Endothelial cell of umbilical vein (primary cell): ENCODE measurements around the gene CTSE. TPM values are rescaled to one million over a fixed set of nuclear protein-coding genes. Genes with fewer than 3 reads are reported as not detected.

ENCODE experiments used
- BruUV-seq: library from RNA; stranded (reverse); fragments of 400-500 nt; replicated peaks from 2 replicates; lab custom pipeline; 2021; lab: Mats Ljungman, UMichigan
- CTCF ChIA-PET: fragments of 300-600, 350-600 bp; sonication (Branson Sonifier 250); formaldehyde crosslinking; loops from one replicate; lab custom pipeline; 2021; ENCODE audit warnings: antibody characterized with exemption, inconsistent platforms; lab: Charles Lee
- POLR2A ChIA-PET: fragments of 300-600, 350-600 bp; sonication (Branson Sonifier 250); formaldehyde crosslinking; loops from one replicate; lab custom pipeline; 2021; ENCODE audit warnings: antibody characterized with exemption, inconsistent platforms; lab: Charles Lee
- DNase-seq: peaks from one replicate; pipeline ENCODE4 v3.0.0-alpha.2; 2011; ENCODE audit warnings: low read depth, low spot score
- FAIRE-seq: peaks from 2 replicates; lab custom pipeline; 2011; peaks lifted over from hg19 to GRCh38; lab: Jason Lieb, UNC
- H2AFZ ChIP-seq: 2 replicates; pipeline ENCODE4 v1.6.0; 2012; ENCODE audit warnings: low read depth, low read length, control low read depth, inconsistent platforms
- H3K27ac ChIP-seq: 2 replicates; pipeline ENCODE4 v1.5.1; 2011; ENCODE audit warnings: low read depth, mild to moderate bottlenecking, control low read depth, low read length, moderate library complexity; ENCODE audit not compliant: insufficient read depth
- H3K27me3 ChIP-seq, 2 experiments: 2 replicates each; pipeline versions ENCODE4 v1.6.0 to v1.6.1; 2011; ENCODE audit warnings: low read length in 2 of 2, mixed read lengths in 1 of 2; ENCODE audit not compliant: control insufficient read depth in 2 of 2, insufficient read depth in 2 of 2
- H3K36me3 ChIP-seq, 2 experiments: 2 replicates in 1 of 2; 3 replicates in 1 of 2; pipeline ENCODE4 v1.5.1; 2011; ENCODE audit warnings: low read length in 2 of 2, mild to moderate bottlenecking in 1 of 2, moderate library complexity in 1 of 2; ENCODE audit not compliant: control insufficient read depth in 2 of 2, insufficient read depth in 2 of 2; ENCODE audit errors: extremely low read depth in 1 of 2
- H3K4me1 ChIP-seq: 3 replicates; pipeline ENCODE4 v1.5.1; 2011; ENCODE audit warnings: mild to moderate bottlenecking, low read length; ENCODE audit not compliant: control insufficient read depth, insufficient read depth; ENCODE audit errors: extremely low read depth
- H3K4me2 ChIP-seq: 2 replicates; pipeline ENCODE4 v1.6.1; 2011; ENCODE audit warnings: low read length, control low read depth, mixed read lengths; ENCODE audit not compliant: insufficient read depth
- H3K4me3 ChIP-seq, 3 experiments: fragments of 200-600 bp in 1 of 3; sonication (generic), shearing (Covaris generic) in 1 of 3; replicated peaks in 1 of 3; 2 replicates each; pipeline ENCODE4 v1.5.1; 2011 to 2016; ENCODE audit warnings: control low read depth in 3 of 3, low read length in 3 of 3, mild to moderate bottlenecking in 2 of 3, inconsistent platforms in 1 of 3, low read depth in 1 of 3, moderate library complexity in 1 of 3; ENCODE audit not compliant: insufficient read depth in 1 of 3
- H3K79me2 ChIP-seq: 2 replicates; pipeline ENCODE4 v1.6.0; 2012; ENCODE audit warnings: low read length, inconsistent platforms; ENCODE audit not compliant: control insufficient read depth, insufficient read depth
- H3K9ac ChIP-seq: replicated peaks from 2 replicates; pipeline ENCODE3; 2011; ENCODE audit warnings: low read length, control low read depth; ENCODE audit not compliant: insufficient read depth; ENCODE audit errors: extremely low read depth
- H3K9me1 ChIP-seq: replicated peaks from 3 replicates; pipeline ENCODE4 v1.6.0; 2011; ENCODE audit warnings: mild to moderate bottlenecking, low read length; ENCODE audit not compliant: control insufficient read depth, insufficient read depth; ENCODE audit errors: extremely low read depth
- H3K9me3 ChIP-seq: replicated peaks from 2 replicates; pipeline ENCODE4 v1.5.1; 2012; ENCODE audit warnings: low read length, inconsistent platforms; ENCODE audit not compliant: control insufficient read depth, insufficient read depth
- H4K20me1 ChIP-seq: replicated peaks from 2 replicates; pipeline ENCODE3; 2011; ENCODE audit warnings: mild to moderate bottlenecking, low read length; ENCODE audit not compliant: control insufficient read depth, insufficient read depth; ENCODE audit errors: extremely low read depth
- CTCF ChIP-seq, 2 donors: IDR thresholded peaks; 1 replicate in 1 of 2; 2 replicates in 1 of 2; pipeline ENCODE4 v1.5.1; 2011; ENCODE audit warnings: low read length in 2 of 2, mild to moderate bottlenecking in 2 of 2, moderate library complexity in 2 of 2, control low read depth in 1 of 2, inconsistent platforms in 1 of 2, low read depth in 1 of 2; ENCODE audit not compliant: insufficient read depth in 1 of 2; ENCODE audit errors: extremely low read depth in 1 of 2
- EZH2 ChIP-seq: IDR thresholded peaks from 2 replicates; pipeline ENCODE4 v1.6.1; 2012; ENCODE audit warnings: borderline replicate concordance, low read depth, mild to moderate bottlenecking, moderate library complexity, low read length, inconsistent platforms; ENCODE audit not compliant: severe bottlenecking
- FOS ChIP-seq: IDR thresholded peaks from 2 replicates; pipeline ENCODE4 v1.6.1; 2011; ENCODE audit warnings: mild to moderate bottlenecking, low read length, moderate library complexity, borderline replicate concordance; ENCODE audit not compliant: insufficient read depth
- GATA2 ChIP-seq: IDR thresholded peaks from 2 replicates; pipeline ENCODE4 v1.7.0; 2011; ENCODE audit warnings: low read depth, mild to moderate bottlenecking, moderate library complexity, mixed read lengths, low read length; ENCODE audit not compliant: insufficient read length, insufficient read depth
- JUN ChIP-seq: IDR thresholded peaks from 2 replicates; pipeline ENCODE4 v1.6.1; 2011; ENCODE audit warnings: borderline replicate concordance, low read depth; ENCODE audit not compliant: insufficient read length, insufficient read depth
- MAX ChIP-seq: IDR thresholded peaks from 2 replicates; pipeline ENCODE4 v1.6.1; 2011; ENCODE audit not compliant: insufficient read depth, insufficient read length
- MYC ChIP-seq: IDR thresholded peaks from one replicate; pipeline ENCODE4 v1.6.1; 2011; ENCODE audit warnings: mild to moderate bottlenecking, low read depth, low read length
- POLR2A ChIP-seq: IDR thresholded peaks from 2 replicates; pipeline ENCODE4 v1.6.1; 2012; ENCODE audit warnings: low read depth, mild to moderate bottlenecking, control low read depth, low read length
- POLR2AphosphoS5 ChIP-seq: IDR thresholded peaks from 2 replicates; pipeline ENCODE4 v1.6.1; 2012; ENCODE audit warnings: low read depth, mild to moderate bottlenecking, control low read depth, low read length, moderate library complexity; ENCODE audit not compliant: insufficient read depth
- dilution Hi-C: fragments of 300-500 bp; cut with MboI; formaldehyde crosslinking; loops from one replicate; pipeline ENCODE4 v1.15.0; 2019; ENCODE audit warnings: low sequenced_read_pairs; ENCODE audit not compliant: extremely low pct_ligation_motif_present
- intact Hi-C: fragments of 100-400 bp; cut with micrococcal nuclease; formaldehyde crosslinking; loops from one replicate; pipeline ENCODE4 v1.10.0; 2022
- polyA plus RNA-seq, 4 experiments: library from polyadenylated mRNA; depleted of rRNA in 3 of 4; stranded (reverse) in 3 of 4; unstranded in 1 of 4; fragments of >200 nt; gene quantifications; 2 replicates each; pipeline versions ENCODE4 v1.2.1 to v1.2.3, GENCODE V29; 2011 to 2012; ENCODE audit warnings: missing spikeins in 1 of 4
- total RNA-seq: library from RNA; stranded (reverse); gene quantifications from 2 replicates; pipeline ENCODE4 v1.2.3, GENCODE V29; 2021

CTSE gene
- total and polyA plus RNA-seq, 2 donors (not counting 3 experiments of a cell fraction or from before 2014, with no cell fraction given), result 0.17 TPM; not detected in 1

- Histone ChIP-seq H2AFZ (peak within 1 kb of the TSS; percentile 17), H3K4me2 (no peak within 1 kb of the TSS), H3K27ac (no peak within 1 kb of the TSS), H3K9ac (no peak within 1 kb of the TSS), H3K27me3 (no peaks in the 10 kb centered on the region), H3K9me3 (no peaks in the 10 kb centered on the region), H3K4me1 (peaks cover 2% of the 10 kb centered on the region), H4K20me1 (no peaks in the 10 kb centered on the region), H3K79me2 (no peaks in the 10 kb centered on the region), H3K9me1 (no peaks in the 10 kb centered on the region), H3K36me3 (no peaks in the 10 kb centered on the region), H3K4me3 (no peak within 1 kb of the TSS)
- ChIA-PET POLR2A (no interaction called here), CTCF (interaction anchor here (0.7 to 1.5 kb wide), 4 partner anchors 19 to 103 kb away, joined by 3 to 8 read pairs (median 5); no protein-coding TSS in a partner anchor)
- intact Hi-C loops (no loop called here), dilution Hi-C loops (no loop called here)
- FAIRE-seq (no peak), DNase-seq (no peak)
- BruUV-seq, result no TSS peak
- TF ChIP-seq MAX (no peak), CTCF (IDR thresholded peaks at IDR 0.05; ENCODE audit: extremely low read depth in 1 of 2, insufficient read depth in 1 of 2, low read depth in 1 of 2, low read length in 2 of 2) (no peak), MYC (no peak), JUN (no peak), POLR2A (no peak), FOS (no peak), POLR2AphosphoS5 (no peak), GATA2 (no peak), EZH2 (no peak)
These were observed 20.6 kb downstream of the CTSE start, which contains the start of gene RAB7B for GRCh38 chr1:206002871-206003801. RAB7B (minus strand) TSS chr1:206003395; CDS start chr1:205994135, 9,260 bp downstream.
